SK-N-MC (cell line): Measurements from ENCODE around the gene EFL1.
A peak's percentile ranks its signal among the peaks of the same experiment; 100 is the strongest.

ENCODE experiments used
- DNase-seq: peaks from one replicate; pipeline ENCODE4 v3.0.0-alpha.2; 2011; ENCODE audit warnings: low read depth, low spot score
- H3K27ac ChIP-seq: fragments of 200-600 bp; sonication (generic); 2 replicates; pipeline ENCODE4 v1.5.1; 2016; ENCODE audit warnings: mixed run types
- H3K36me3 ChIP-seq: fragments of 200-600 bp; sonication (generic); 2 replicates; pipeline ENCODE4 v1.6.1; 2017; ENCODE audit warnings: antibody characterized with exemption, low read length, mixed read lengths; ENCODE audit not compliant: insufficient read depth
- H3K4me3 ChIP-seq: fragments of 200-600 bp; sonication (generic); 2 replicates; pipeline ENCODE4 v1.5.1; 2016
- H3K9ac ChIP-seq: fragments of 200-600 bp; sonication (generic); 2 replicates; pipeline ENCODE4 v1.8.0; 2017; ENCODE audit warnings: mixed run types, mixed read lengths; ENCODE audit not compliant: insufficient read length
- H3K9me3 ChIP-seq: fragments of 200-600 bp; sonication (generic); 2 replicates; pipeline ENCODE4 v1.6.1; 2017; ENCODE audit warnings: low read depth, mild to moderate bottlenecking, antibody characterized with exemption, low read length, moderate library complexity, mixed read lengths
- EZH2 ChIP-seq: fragments of 200-600 bp; sonication (generic); IDR thresholded peaks from one replicate; pipeline ENCODE4 v1.6.1; 2017; ENCODE audit warnings: antibody characterized with exemption
- FOXP2 ChIP-seq: optimal IDR thresholded peaks from 2 replicates; pipeline ENCODE3; 2011; ENCODE audit warnings: mild to moderate bottlenecking, moderate library complexity; ENCODE audit not compliant: insufficient read depth; ENCODE audit errors: extremely low read length, control extremely low read depth
- POLR2AphosphoS5 ChIP-seq: IDR thresholded peaks from 2 replicates; pipeline ENCODE4 v1.6.1; 2012; ENCODE audit warnings: mild to moderate bottlenecking, low read depth, low read length, borderline replicate concordance

Gene EFL1

GRCh38 chr15:82143390-82144385 is 118.8 kb downstream of the EFL1 start:
- Histone ChIP-seq H3K9me3 (no peaks in the 10 kb centered on the region), H3K9ac (no peak overlapping the region), H3K27ac (no peak overlapping the region), H3K4me3 (no peak overlapping the region), H3K36me3 (peaks cover 1% of the 10 kb centered on the region; the same call in 1 of the 2 replicates)
- TF ChIP-seq EZH2: no peak
- TF ChIP-seq POLR2AphosphoS5: no peak
- TF ChIP-seq FOXP2: no peak
- DNase-seq: no peak

- Histone ChIP-seq H3K4me3 (no peak overlapping the region), H3K27ac (no peak overlapping the region)
- DNase-seq: no peak
Observed at GRCh38 chr15:82140886-82141285, 121.6 kb downstream of the EFL1 start.

GRCh38 chr15:82139823-82140268 is 122.7 kb downstream of the EFL1 start:
- peak; percentile 26 for DNase-seq
- peaks cover 11% of the 10 kb centered on the region; the same call in 1 of the 2 replicates for H3K36me3 ChIP-seq
- no peak overlapping the region for H3K27ac ChIP-seq
- no peak for TF ChIP-seq FOXP2
- TF ChIP-seq POLR2AphosphoS5: no peak
- TF ChIP-seq EZH2: no peak
- peak overlapping the region; percentile 4 for H3K9ac ChIP-seq
- H3K4me3 ChIP-seq: peak overlapping the region; percentile 39; the same call in 1 of the 2 replicates
- H3K9me3 ChIP-seq: no peaks in the 10 kb centered on the region

More at GRCh38 chr15:82140886-82141285, 121.6 kb downstream of the EFL1 start:
- Histone ChIP-seq H3K9me3 (no peaks in the 10 kb centered on the region), H3K9ac (no peak overlapping the region), H3K36me3 (peaks cover 11% of the 10 kb centered on the region; the same call in 1 of the 2 replicates)
- TF ChIP-seq EZH2: no peak
- TF ChIP-seq POLR2AphosphoS5: no peak
- TF ChIP-seq FOXP2: no peak

- Histone ChIP-seq H3K9ac (no peak overlapping the region), H3K27ac (no peak overlapping the region), H3K36me3 (peaks cover 11% of the 10 kb centered on the region; the same call in 1 of the 2 replicates), H3K4me3 (no peak overlapping the region), H3K9me3 (no peaks in the 10 kb centered on the region)
- DNase-seq: no peak
- no peak for TF ChIP-seq POLR2AphosphoS5
- TF ChIP-seq FOXP2: no peak
- no peak for TF ChIP-seq EZH2
Observed at GRCh38 chr15:82138306-82138705, 124.2 kb downstream of the EFL1 start.

- H3K27ac ChIP-seq: no peak overlapping the region
- H3K9me3 ChIP-seq: no peaks in the 10 kb centered on the region
- no peak for DNase-seq
- H3K9ac ChIP-seq: no peak overlapping the region
- TF ChIP-seq EZH2 (no peak), POLR2AphosphoS5 (no peak), FOXP2 (no peak)
- no peak overlapping the region for H3K4me3 ChIP-seq
- peaks cover 11% of the 10 kb centered on the region; the same call in 1 of the 2 replicates for H3K36me3 ChIP-seq
Observed at GRCh38 chr15:82137261-82137660, 125.3 kb downstream of the EFL1 start.

GRCh38 chr15:82136120-82136519 is 126.4 kb downstream of the EFL1 start:
- Histone ChIP-seq H3K9me3 (no peaks in the 10 kb centered on the region), H3K27ac (no peak overlapping the region), H3K9ac (no peak overlapping the region), H3K36me3 (peaks cover 11% of the 10 kb centered on the region; the same call in 1 of the 2 replicates), H3K4me3 (no peak overlapping the region)
- DNase-seq: no peak
- TF ChIP-seq EZH2 (no peak), FOXP2 (no peak), POLR2AphosphoS5 (no peak)

GRCh38 chr15:82135638-82136037 is 126.9 kb downstream of the EFL1 start:
- TF ChIP-seq FOXP2 (no peak), EZH2 (no peak), POLR2AphosphoS5 (no peak)
- no peak overlapping the region for H3K9ac ChIP-seq
- no peaks in the 10 kb centered on the region for H3K9me3 ChIP-seq
- no peak overlapping the region for H3K27ac ChIP-seq
- peaks cover 11% of the 10 kb centered on the region; the same call in 1 of the 2 replicates for H3K36me3 ChIP-seq
- DNase-seq: no peak
- no peak overlapping the region for H3K4me3 ChIP-seq

GRCh38 chr15:82134461-82134860 is 128.1 kb downstream of the EFL1 start:
- TF ChIP-seq FOXP2 (no peak), POLR2AphosphoS5 (no peak), EZH2 (no peak)
- H3K27ac ChIP-seq: no peak overlapping the region
- H3K9me3 ChIP-seq: no peaks in the 10 kb centered on the region
- H3K9ac ChIP-seq: no peak overlapping the region
- DNase-seq: no peak
- H3K36me3 ChIP-seq: peaks cover 11% of the 10 kb centered on the region; the same call in 1 of the 2 replicates
- H3K4me3 ChIP-seq: no peak overlapping the region
